DOHH2 (cell line): ENCODE measurements around the gene SURF2.

Experiments
- EZH2phosphoT487 ChIP-seq: fragments of 200-600 bp; sonication (generic); IDR thresholded peaks from 2 replicates; pipeline ENCODE4 v1.6.1; 2017; ENCODE audit warnings: borderline replicate concordance, mild to moderate bottlenecking, antibody characterized with exemption, low read length, moderate library complexity, mixed read lengths
- TF ChIP-seq, protein P1 (sequence below): fragments of 200-600 bp; sonication (generic); IDR thresholded peaks from one replicate; pipeline ENCODE4 v1.5.1; 2014; ENCODE audit warnings: antibody characterized with exemption, mild to moderate bottlenecking, low read depth, low read length; ENCODE audit not compliant: poor library complexity, severe bottlenecking

DNA sequence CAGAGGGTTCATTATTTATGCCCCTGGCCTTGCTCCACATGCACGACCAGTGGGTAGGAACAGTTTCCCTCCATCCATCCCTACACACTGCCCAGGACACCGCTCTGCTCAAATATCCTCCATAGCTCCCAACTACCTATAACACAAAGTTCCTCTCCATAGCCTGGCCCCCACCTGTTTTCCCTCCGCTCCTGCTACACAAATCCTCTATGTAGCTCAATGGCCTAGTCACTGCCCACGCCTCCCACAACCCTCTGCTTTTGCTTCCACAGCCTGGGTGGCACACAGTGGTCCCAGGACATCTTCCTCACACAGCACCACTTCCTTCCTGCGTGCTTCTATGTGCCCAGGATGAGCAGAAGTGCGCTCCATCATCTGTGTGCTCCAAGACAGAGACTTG lies 41.0 kb downstream of the SURF2 start:
- TF ChIP-seq EZH2phosphoT487 = no peak
- TF ChIP-seq, protein P1, sequence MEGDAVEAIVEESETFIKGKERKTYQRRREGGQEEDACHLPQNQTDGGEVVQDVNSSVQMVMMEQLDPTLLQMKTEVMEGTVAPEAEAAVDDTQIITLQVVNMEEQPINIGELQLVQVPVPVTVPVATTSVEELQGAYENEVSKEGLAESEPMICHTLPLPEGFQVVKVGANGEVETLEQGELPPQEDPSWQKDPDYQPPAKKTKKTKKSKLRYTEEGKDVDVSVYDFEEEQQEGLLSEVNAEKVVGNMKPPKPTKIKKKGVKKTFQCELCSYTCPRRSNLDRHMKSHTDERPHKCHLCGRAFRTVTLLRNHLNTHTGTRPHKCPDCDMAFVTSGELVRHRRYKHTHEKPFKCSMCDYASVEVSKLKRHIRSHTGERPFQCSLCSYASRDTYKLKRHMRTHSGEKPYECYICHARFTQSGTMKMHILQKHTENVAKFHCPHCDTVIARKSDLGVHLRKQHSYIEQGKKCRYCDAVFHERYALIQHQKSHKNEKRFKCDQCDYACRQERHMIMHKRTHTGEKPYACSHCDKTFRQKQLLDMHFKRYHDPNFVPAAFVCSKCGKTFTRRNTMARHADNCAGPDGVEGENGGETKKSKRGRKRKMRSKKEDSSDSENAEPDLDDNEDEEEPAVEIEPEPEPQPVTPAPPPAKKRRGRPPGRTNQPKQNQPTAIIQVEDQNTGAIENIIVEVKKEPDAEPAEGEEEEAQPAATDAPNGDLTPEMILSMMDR = no peak
